HG03045 (cell line): ENCODE results near the gene TLR9.
"Not testable (repeated sequence)": the region's sequence is repeated elsewhere in the genome, so short reads cannot be mapped to it uniquely, and the experiment has no call there.

Source experiments
- ATAC-seq: cut with Tn5 transposase; IDR thresholded peaks from one replicate; pipeline ENCODE4 v1.9.1; 2021; ENCODE audit warnings: mild to moderate bottlenecking, moderate library complexity; ENCODE audit not compliant: unreplicated experiment

Gene TLR9

DNA sequence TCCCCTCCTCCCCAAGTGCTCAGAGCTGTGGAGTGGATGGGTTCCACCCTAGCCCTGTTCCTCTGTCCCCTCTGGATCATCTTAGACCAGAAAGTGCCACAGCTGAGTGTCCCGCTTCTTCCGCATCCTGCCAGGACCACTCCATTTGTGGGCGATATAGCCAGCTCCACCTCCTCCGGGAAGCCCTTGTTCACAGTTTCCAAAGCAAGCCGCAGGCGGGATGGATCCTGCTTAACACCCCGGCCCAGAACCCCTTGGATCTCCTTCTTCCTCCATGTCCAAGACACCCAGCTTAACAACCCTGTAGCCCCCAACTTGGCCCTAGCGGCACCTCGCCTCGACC is 28.0 kb downstream of the TLR9 start:
- ATAC-seq = no peak

DNA sequence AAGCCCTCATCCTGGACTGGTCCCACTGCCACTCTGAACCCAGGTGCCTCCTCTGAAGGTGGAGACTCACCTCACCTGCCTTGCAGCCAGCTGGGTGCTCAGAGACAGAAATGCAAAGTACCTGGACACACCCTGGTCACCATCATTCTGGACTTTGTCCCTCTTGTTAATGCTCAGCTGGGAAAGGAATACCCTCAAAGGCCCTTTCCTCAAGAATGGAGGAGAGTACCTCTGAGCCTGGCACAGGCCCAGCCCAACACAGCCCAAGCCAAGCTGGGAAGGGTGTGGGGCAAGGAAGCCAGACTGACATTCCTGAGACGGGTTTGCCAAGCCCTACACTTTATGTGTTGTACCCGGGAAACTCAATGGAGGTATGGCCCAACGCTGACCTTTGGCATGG is 28.5 kb downstream of the TLR9 start:
- ATAC-seq = no peak

DNA sequence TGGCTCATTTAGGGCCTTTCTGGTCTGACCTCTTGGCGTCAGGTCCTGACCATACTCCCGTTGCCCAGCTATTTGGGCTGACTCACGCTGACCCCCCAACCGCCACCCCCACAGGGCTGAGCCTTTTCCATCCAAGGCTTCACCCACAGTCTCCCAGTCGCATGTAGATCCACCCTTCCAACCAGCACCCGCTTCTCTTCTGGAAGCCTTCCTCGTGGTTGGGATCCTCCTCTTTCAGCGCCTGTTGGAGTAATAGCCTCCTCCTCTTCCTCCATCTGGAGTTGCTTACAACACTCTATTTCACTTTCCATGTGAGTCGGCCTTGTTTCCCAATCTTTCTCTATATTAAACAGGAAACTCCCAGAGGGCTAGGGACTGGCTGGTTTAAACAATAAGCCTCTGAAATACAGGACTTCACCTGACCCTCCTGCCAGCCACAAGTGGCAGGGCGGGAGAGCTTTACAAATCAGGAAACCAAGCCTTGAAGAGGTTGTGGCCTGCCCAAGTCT is 29.6 kb downstream of the TLR9 start:
- no peak for ATAC-seq

- no peak for ATAC-seq
These were observed 30.2 kb downstream of the TLR9 start for GRCh38 chr3:52195291-52195597.

GRCh38 chr3:52194485-52195290 is 30.8 kb downstream of the TLR9 start:
- ATAC-seq = no peak

DNA sequence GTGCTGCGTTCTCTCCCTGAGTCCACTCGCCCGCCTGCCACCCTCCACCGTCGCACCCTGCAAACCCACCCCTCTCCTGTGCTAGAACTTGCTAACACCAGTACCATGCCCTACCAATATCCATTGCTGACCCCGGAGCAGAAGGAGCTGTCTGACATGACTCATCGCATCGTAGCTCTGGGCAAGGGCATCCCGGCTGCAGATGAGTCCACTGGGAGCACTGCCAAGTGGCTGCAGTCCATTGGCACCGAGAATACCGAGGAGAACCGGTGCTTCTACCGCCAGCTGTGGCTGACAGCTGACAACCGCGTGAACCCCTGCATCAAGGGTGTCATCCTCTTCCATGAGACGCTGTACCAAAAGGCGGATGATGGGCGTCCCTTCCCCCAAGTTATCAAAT is 32.4 kb downstream of the TLR9 start:
- no peak for ATAC-seq

- ATAC-seq = no peak
These were observed 33.8 kb downstream of the TLR9 start for GRCh38 chr3:52191663-52192062.

DNA sequence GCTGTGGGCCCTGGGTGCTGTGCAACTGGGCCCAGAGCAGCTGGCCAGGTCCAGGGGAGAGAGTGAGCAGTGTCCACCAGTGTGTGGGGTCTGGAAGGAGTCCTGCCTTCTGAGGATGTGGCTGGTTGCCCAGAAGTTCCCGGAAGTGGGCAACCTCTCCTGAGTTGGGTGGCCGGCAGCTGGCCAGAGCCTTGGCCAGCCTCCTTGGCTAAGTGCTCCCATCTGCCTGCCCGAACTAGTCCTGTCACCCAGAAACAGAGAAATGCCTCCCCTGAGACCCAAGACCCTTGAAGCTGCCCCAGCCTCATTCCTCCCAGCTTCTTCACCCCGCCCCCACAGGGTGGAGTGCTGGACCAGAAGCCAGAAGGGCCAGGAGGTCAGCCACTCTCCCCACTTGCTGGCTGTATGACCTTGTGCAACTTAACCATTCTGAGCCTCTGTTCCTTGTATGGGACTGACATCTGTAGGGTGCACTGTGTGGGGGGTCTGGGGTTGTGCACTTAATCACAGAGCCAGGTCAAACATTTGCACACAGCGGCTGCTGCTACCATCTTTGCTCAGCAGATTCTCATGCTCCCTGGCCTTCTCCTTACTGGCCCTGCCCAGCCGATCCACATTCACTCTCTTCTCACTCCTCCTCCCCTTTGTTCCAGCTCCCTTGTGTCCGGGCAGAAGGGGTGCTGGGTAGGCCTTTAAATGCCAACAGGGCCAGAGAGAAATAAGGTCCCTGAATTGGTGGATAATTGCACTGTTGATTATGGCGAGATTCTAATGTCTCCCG is 35.0 kb downstream of the TLR9 start:
- ATAC-seq = no peak

GRCh38 chr3:52188556-52188955 is 36.9 kb downstream of the TLR9 start:
- no peak for ATAC-seq

GRCh38 chr3:52186729-52187128 is 38.7 kb downstream of the TLR9 start:
- no peak for ATAC-seq

GRCh38 chr3:52185837-52186236 is 39.6 kb downstream of the TLR9 start:
- no peak for ATAC-seq

GRCh38 chr3:52185311-52185710 is 40.1 kb downstream of the TLR9 start:
- ATAC-seq = no peak

DNA sequence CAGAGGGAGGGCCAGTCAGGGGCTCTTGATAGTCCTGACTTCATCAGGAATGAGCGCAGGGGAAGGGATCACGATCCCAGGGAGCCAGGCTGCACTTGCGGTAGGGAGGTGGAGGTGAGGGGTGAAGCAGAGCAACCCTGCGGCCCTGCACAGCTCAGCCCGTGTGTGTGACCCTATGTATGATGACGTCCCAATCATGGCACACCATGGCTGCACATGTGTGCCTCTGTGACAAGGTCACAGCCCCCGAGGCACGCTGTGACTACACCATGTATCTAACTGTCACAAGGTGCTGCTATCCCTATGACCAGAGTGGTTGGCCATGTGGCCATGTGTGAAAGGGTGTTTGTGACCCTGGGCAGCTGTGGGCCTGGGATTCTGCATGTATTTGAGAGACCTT is 40.8 kb downstream of the TLR9 start:
- ATAC-seq = no peak

DNA sequence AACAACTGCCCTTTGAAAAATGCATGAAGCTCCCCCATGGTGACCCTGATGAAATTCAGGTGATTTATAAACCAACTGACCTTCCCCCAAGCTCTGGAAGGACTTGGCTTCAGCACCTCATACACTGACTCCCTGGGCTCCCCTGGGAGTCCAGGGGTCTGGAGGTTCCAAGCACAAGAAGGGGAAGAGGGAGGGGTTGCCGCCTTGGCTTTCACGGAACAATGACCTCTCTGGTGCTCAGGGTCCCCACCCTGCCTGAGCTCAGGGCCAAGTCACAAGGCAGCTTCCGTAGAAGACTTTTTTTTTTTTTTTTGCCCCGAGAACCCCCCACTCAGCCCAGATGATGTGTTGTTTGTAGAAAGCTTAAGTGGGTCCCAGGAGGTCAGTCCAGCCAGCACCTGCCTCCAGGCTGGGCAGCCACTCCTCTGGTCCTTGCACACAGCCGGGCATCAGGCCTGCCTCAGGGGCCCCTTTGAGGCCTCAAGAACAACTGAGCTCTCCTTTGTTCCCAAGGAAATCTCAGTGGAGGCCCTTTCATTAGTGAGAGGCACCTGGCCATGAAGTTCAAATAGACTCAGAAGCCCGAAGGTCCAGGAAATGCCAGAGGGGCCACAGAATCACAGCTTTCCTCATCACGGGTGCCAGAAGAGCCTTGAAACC is 41.5 kb downstream of the TLR9 start:
- no peak for ATAC-seq

- no peak for ATAC-seq
These were observed 42.8 kb downstream of the TLR9 start for GRCh38 chr3:52182691-52183090.

- ATAC-seq = no peak
These were observed 43.2 kb downstream of the TLR9 start for GRCh38 chr3:52182196-52182595.

- no peak for ATAC-seq
These were observed 43.9 kb downstream of the TLR9 start for GRCh38 chr3:52181543-52181942.

DNA sequence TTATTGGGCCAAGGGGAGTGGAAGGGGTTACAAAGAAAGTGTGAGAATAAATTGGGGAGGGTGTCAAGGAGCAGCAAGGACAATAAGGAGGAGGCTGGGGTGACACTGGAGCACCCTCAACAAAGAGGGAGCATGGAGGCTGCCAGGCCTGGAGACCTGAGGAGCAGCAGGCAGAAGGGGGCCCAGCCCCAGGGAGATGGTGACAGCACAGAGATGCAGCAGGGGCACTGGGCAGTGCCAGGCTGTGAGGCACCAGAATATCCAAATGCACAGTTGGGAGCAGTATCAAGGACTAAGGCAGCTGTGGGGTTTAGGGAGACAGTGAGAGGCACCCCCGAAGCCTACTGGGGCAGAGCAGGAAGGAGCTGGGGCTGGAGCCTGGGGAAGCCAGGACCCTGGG is 46.9 kb downstream of the TLR9 start:
- ATAC-seq = no peak

GRCh38 chr3:52178126-52178525 is 47.3 kb downstream of the TLR9 start:
- ATAC-seq = not testable (repeated sequence)

GRCh38 chr3:52177701-52178042 is 47.8 kb downstream of the TLR9 start:
- no peak for ATAC-seq

DNA sequence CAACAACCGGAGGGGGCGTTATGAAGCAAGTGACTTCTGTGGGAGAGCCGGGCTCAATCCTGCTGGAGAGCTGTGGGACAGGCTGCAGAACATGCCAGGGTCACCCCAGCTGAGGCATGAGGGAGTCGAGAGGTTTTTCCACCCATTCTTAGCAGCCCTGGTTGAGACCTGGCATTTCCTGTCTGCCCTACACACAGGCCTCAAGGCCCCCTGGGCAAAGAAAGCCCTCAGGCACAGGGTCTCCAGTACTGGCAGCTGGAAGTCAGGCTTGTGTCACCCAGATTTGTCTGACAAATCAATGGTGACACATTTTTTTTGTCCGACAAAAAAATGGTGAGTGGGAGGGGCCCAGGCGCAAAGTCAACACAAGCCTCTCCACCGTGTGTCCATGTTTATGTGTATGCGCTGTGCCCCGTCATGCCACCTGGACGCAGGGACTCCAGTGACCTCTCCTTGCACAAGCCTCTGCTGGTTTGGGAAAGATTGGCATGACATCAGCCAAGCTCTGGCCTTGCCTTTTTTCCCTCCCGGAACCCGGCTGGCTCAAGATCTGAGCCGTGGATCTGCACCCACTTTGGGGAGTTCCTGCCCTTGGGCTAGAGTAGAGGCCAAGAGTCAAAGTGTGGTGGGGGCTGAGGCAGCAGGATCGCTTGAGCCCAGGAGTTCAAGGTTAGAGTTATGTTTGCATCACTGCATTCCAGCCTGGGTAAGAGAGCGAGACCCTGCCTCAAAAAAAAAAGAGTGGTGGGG is 48.3 kb downstream of the TLR9 start:
- no peak for ATAC-seq
